GM12878 (cell line): ENCODE measurements around the gene ULK4. TPM values are rescaled to one million over a fixed set of nuclear protein-coding genes. Genes with fewer than 3 reads are reported as not detected.

ENCODE experiments used
- ATAC-seq: fragments of 200-7000 bp; cut with Tn5 transposase; 3 replicates; pipeline ENCODE4 v1.9.1; 2020; ENCODE audit warnings: mild to moderate bottlenecking, moderate library complexity
- BruUV-seq: library from RNA; stranded (reverse); fragments of 400-500 nt; replicated peaks from 2 replicates; lab custom pipeline; 2021; lab: Mats Ljungman, UMichigan
- CTCF ChIA-PET: fragments of 300-600 bp; sonication (Branson Sonifier 250); formaldehyde crosslinking; extraction: SDS; loops from one replicate; lab custom pipeline; 2021; ENCODE audit warnings: inconsistent platforms; lab: Yijun Ruan, JAX
- POLR2A ChIA-PET: fragments of 350-600 bp; formaldehyde crosslinking; extraction: SDS; loops from one replicate; lab custom pipeline; 2021; ENCODE audit warnings: inconsistent platforms; lab: Charles Lee
- RAD21 ChIA-PET: fragments of 300-600 bp; sonication (Branson Sonifier 250); formaldehyde crosslinking; loops from one replicate; lab custom pipeline; 2023; ENCODE audit warnings: antibody characterized with exemption; ENCODE audit not compliant: unreplicated experiment; lab: Charles Lee
- SMC1A ChIA-PET: fragments of 300-600 bp; sonication (Branson Sonifier 250); formaldehyde crosslinking; loops from one replicate; lab custom pipeline; 2023; ENCODE audit not compliant: unreplicated experiment, uncharacterized antibody; lab: Charles Lee
- DNase-seq: peaks from one replicate; pipeline ENCODE4 v3.0.0-alpha.2; 2011; ENCODE audit warnings: low read depth, low spot score
- FAIRE-seq: peaks from 3 replicates; lab custom pipeline; 2011; peaks lifted over from hg19 to GRCh38; lab: Jason Lieb, UNC
- H2AFZ ChIP-seq: 2 replicates; pipeline ENCODE4 v1.6.0; 2011; ENCODE audit warnings: low read depth, low read length, control low read depth; ENCODE audit not compliant: control insufficient read depth
- H3K27ac ChIP-seq: 2 replicates; pipeline ENCODE4 v1.5.1; 2011; ENCODE audit warnings: control low read depth; ENCODE audit not compliant: control insufficient read depth, insufficient read depth
- H3K27me3 ChIP-seq, 2 experiments: replicated peaks in 1 of 2; 2 replicates each; pipeline versions ENCODE4 v1.6.0 to v1.6.1; 2011; ENCODE audit warnings: low read length in 1 of 2; ENCODE audit not compliant: control insufficient read depth in 2 of 2, insufficient read depth in 2 of 2
- H3K36me3 ChIP-seq, 2 experiments: 2 replicates each; pipeline ENCODE4 v1.5.1; 2011; ENCODE audit warnings: low read length in 1 of 2; ENCODE audit not compliant: control insufficient read depth in 2 of 2, insufficient read depth in 2 of 2
- H3K4me1 ChIP-seq: 2 replicates; pipeline ENCODE4 v1.6.1; 2011; ENCODE audit warnings: mild to moderate bottlenecking, low read length, moderate library complexity, mixed read lengths; ENCODE audit not compliant: control insufficient read depth, insufficient read depth
- H3K4me2 ChIP-seq: 2 replicates; pipeline ENCODE4 v1.6.0; 2011; ENCODE audit warnings: control low read depth; ENCODE audit not compliant: control insufficient read depth, insufficient read depth
- H3K4me3 ChIP-seq: fragments of 200-600 bp; sonication (generic); 2 replicates; pipeline ENCODE4 v1.5.1; 2016
- H3K79me2 ChIP-seq: 2 replicates; pipeline ENCODE4 v1.6.0; 2011; ENCODE audit warnings: low read length; ENCODE audit not compliant: control insufficient read depth, insufficient read depth
- H3K9ac ChIP-seq: 2 replicates; pipeline ENCODE4 v1.8.0; 2011; ENCODE audit warnings: low read length, control low read depth, mixed read lengths; ENCODE audit not compliant: control insufficient read depth, insufficient read depth
- H3K9me3 ChIP-seq: replicated peaks from 3 replicates; pipeline ENCODE4 v1.5.1; 2011; ENCODE audit warnings: mild to moderate bottlenecking, low read length; ENCODE audit not compliant: control insufficient read depth, insufficient read depth
- H4K20me1 ChIP-seq: 2 replicates; pipeline ENCODE4 v1.6.0; 2011; ENCODE audit not compliant: control insufficient read depth, insufficient read depth
- CHD2 ChIP-seq: IDR thresholded peaks from 2 replicates; pipeline ENCODE4 v1.6.1; 2011; ENCODE audit warnings: low read depth, low read length, improper control_type of control experiment, borderline replicate concordance
- FOXM1 ChIP-seq: IDR thresholded peaks from 2 replicates; pipeline ENCODE4 v1.6.1; 2012; ENCODE audit warnings: low read depth, mild to moderate bottlenecking, inconsistent platforms, low read length, moderate library complexity
- JUNB ChIP-seq: IDR thresholded peaks from 2 replicates; pipeline ENCODE4 v1.6.1; 2016; ENCODE audit warnings: antibody characterized with exemption, mild to moderate bottlenecking
- NFXL1 ChIP-seq: fragments of 450-650 bp; IDR thresholded peaks from 2 replicates; pipeline ENCODE4 v1.6.1; 2017; ENCODE audit warnings: antibody characterized with exemption, mild to moderate bottlenecking, borderline replicate concordance
- RUNX3 ChIP-seq: IDR thresholded peaks from 2 replicates; pipeline ENCODE4 v1.6.1; 2012; ENCODE audit warnings: low read length, inconsistent platforms
- SMAD5 ChIP-seq: IDR thresholded peaks from 2 replicates; pipeline ENCODE4 v1.6.1; 2016; ENCODE audit warnings: antibody characterized with exemption, low read depth
- SP1 ChIP-seq: IDR thresholded peaks from one replicate; pipeline ENCODE4 v1.6.1; 2011; ENCODE audit warnings: low read depth, low read length
- TBL1XR1 ChIP-seq: IDR thresholded peaks from 2 replicates; pipeline ENCODE4 v1.6.1; 2012; ENCODE audit warnings: low read depth, low read length, improper control_type of control experiment
- ZNF207 ChIP-seq: fragments of 450-650 bp; IDR thresholded peaks from 2 replicates; pipeline ENCODE4 v1.6.1; 2014; ENCODE audit warnings: antibody characterized with exemption, mild to moderate bottlenecking, borderline replicate concordance
- ZSCAN29 ChIP-seq: fragments of 450-650 bp; IDR thresholded peaks from 2 replicates; pipeline ENCODE4 v1.6.1; 2017; ENCODE audit warnings: mild to moderate bottlenecking, moderate library complexity
- WGBS: methylation state at CpG from one replicate; pipeline ENCODE4 v1.1.6; 2016; ENCODE audit warnings: low lambda C conversion rate; ENCODE audit not compliant: insufficient replicate concordance, insufficient coverage; ENCODE audit errors: missing lambda C conversion rate; 5-methylcytosine and 5-hydroxymethylcytosine counted together
- in situ Hi-C: fragments of 300-500 bp; cut with MboI; formaldehyde crosslinking; loops from 9 replicates; pipeline ENCODE4 v1.14.3; 2018; ENCODE audit warnings: mixed read lengths
- intact Hi-C: fragments of 100-400 bp; cut with micrococcal nuclease; formaldehyde crosslinking; loops from one replicate; pipeline ENCODE4 v1.14.2; 2022; ENCODE audit not compliant: unreplicated experiment
- polyA plus RNA-seq, 11 experiments: library from polyadenylated mRNA; depleted of rRNA in 4 of 11; unstranded in 6 of 11; stranded (reverse) in 5 of 11; fragments of >200 nt; fragmentation: Nextera tagmentation in 4 of 11; fragmentation: Illumina TruSeq in 1 of 11; extraction: Ambion mirVana in 4 of 11; extraction: Trizol in 1 of 11; gene quantifications; 1 replicate in 1 of 11; 2 replicates in 10 of 11; pipeline versions ENCODE4 v1.2.1 to v1.2.3, GENCODE V29; 2011 to 2016; ENCODE audit warnings: inconsistent platforms in 2 of 11, missing spikeins in 2 of 11, low read depth in 1 of 11
- total RNA-seq, 4 experiments: library from RNA; depleted of rRNA in 3 of 4; stranded (reverse); fragments of >200 nt in 3 of 4; fragmentation: Illumina TruSeq in 1 of 4; extraction: Trizol in 1 of 4; gene quantifications; 2 replicates each; pipeline versions ENCODE4 v1.2.1 to v1.2.3, GENCODE V29; 2013 to 2021

ULK4 gene
- total and polyA plus RNA-seq, 10 of the 15 experiments (the other 5 are each of a cell fraction or from before 2014, with no cell fraction given): 3.5 to 7.6 (median 6.3) TPM

DNA sequence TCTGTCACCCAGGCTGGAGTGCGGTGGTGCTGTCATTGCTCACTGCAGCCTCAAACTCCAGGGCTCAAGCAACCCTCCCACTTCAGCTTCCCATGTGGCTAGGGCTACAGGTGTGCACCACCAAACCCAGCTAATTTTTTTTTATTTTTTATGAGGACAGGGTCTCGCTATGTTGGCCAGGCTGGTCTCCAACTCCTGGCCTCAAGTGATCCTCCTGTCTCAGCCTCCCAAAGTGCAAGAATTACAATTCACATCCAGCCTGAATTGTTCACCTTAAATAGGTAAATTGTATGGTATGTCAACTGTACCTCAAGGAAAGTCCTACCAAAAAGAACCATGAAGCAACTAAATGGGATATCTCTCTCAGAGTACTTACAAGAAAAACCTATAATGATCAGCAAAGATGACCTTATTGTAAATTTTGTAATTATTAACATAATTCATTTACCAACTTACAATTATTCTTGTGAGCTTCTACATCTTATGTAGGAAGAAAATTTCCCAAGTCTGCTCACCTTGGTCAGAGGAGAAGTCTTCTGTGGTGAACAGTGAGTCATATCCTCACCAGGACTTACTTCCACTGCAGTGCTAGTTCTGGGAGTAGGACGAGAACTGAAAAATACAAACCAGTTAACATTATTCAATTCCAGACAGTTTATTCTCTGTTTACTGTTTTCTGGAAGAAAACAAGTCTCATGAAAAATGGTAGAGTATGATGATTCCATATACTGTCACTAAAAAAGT lies 54.4 kb downstream of the ULK4 start:
- ChIA-PET RAD21 (interaction anchor here (1.2 kb wide), 1 partner anchor 160 kb away, joined by 4 read pairs; no protein-coding TSS in a partner anchor), CTCF (interaction anchor here (1.0 to 3.5 kb wide), 4 partner anchors 10 to 283 kb away, joined by 3 to 14 read pairs (median 6); no protein-coding TSS in a partner anchor), SMC1A (interaction anchor here (0.6 to 2.3 kb wide), 4 partner anchors 12 to 192 kb away, joined by 3 to 9 read pairs (median 3); no protein-coding TSS in a partner anchor), POLR2A (no interaction called here)
- Histone ChIP-seq H3K79me2 (no peaks in the 10 kb centered on the region), H3K9me3 (no peaks in the 10 kb centered on the region), H3K36me3 (no peaks in the 10 kb centered on the region), H4K20me1 (no peaks in the 10 kb centered on the region), H3K4me2 (no peak overlapping the region), H3K27me3 (no peaks in the 10 kb centered on the region), H2AFZ (no peak overlapping the region), H3K9ac (no peak overlapping the region), H3K4me3 (no peak overlapping the region), H3K27ac (no peak overlapping the region), H3K4me1 (no peaks in the 10 kb centered on the region)
- intact Hi-C loops: no loop called here
- in situ Hi-C loops: no loop called here
- BruUV-seq: no TSS peak
- TF ChIP-seq ZNF207: no peak
- TF ChIP-seq FOXM1: no peak
- TF ChIP-seq SMAD5: no peak
- TF ChIP-seq SP1: no peak
- TF ChIP-seq CHD2: no peak
- TF ChIP-seq JUNB: 0 out of 2 replicates have a peak, but pooled peaks have one; percentile 15
- TF ChIP-seq ZSCAN29: no peak
- peak; percentile 62 for TF ChIP-seq RUNX3
- no peak for TF ChIP-seq TBL1XR1
- TF ChIP-seq NFXL1: no peak
- FAIRE-seq (peak; percentile 41), DNase-seq (no peak), ATAC-seq (no peak)
- WGBS: 63% methylated on average over 3 of the region's 3 CpGs
